Measurements from ENCODE around the gene ARSI. TPM values are rescaled to one million over a fixed set of nuclear protein-coding genes. Genes with fewer than 3 reads are reported as not detected.

The ARSI gene
- total RNA-seq, 1 donor from 2014 or later, result 4.6 TPM

DNA sequence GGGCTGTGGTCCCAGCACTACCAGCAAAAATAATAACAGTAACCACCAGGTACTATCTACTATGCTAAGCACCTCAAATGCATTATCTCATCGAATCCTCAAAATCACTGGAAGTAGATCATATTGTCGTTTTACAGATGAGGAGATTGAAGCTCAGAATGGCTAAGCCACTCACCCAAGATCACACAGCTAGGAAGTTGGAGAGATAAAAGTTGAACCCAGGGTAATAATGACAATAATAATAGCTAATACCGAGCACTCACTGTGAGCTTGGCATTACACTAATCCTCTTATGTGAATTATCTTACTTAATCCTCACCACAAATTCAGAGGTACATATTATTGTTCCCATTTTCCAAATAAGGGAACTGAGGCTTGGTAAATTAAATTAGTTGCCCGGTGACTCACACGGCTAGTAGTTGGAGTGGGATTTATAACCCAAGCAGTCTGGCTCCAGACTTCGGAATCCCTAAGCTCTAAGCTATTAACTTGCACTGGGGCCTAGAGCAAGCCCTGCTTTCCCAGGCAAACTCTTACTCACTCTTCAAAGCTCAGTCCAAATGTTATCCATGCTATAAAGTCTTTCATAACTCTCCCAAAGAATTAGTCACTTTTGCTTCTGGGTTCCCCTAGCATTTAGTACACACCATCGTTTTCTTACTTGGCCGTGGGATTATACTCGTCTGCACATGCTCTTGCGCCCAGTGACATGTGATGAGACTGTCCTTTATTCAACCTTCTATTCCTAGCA is 3.8 kb downstream of the ARSI start:
- H3K9me3 Mint-ChIP-seq, result no peaks in the 10 kb centered on the region
- no peak overlapping the region for H3K4me3 Mint-ChIP-seq
- H3K36me3 Mint-ChIP-seq, result no peaks in the 10 kb centered on the region
- peaks cover 25% of the 10 kb centered on the region for H3K27me3 Mint-ChIP-seq
- no peak overlapping the region for H3K27ac Mint-ChIP-seq
- TF ChIP-seq, protein P1, sequence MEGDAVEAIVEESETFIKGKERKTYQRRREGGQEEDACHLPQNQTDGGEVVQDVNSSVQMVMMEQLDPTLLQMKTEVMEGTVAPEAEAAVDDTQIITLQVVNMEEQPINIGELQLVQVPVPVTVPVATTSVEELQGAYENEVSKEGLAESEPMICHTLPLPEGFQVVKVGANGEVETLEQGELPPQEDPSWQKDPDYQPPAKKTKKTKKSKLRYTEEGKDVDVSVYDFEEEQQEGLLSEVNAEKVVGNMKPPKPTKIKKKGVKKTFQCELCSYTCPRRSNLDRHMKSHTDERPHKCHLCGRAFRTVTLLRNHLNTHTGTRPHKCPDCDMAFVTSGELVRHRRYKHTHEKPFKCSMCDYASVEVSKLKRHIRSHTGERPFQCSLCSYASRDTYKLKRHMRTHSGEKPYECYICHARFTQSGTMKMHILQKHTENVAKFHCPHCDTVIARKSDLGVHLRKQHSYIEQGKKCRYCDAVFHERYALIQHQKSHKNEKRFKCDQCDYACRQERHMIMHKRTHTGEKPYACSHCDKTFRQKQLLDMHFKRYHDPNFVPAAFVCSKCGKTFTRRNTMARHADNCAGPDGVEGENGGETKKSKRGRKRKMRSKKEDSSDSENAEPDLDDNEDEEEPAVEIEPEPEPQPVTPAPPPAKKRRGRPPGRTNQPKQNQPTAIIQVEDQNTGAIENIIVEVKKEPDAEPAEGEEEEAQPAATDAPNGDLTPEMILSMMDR (conservative IDR thresholded peaks at IDR 0.05), result no peak
- peaks cover 34% of the 10 kb centered on the region for H3K4me1 Mint-ChIP-seq (ENCODE audit: unreplicated experiment)
- DNase-seq (ENCODE audit: extremely low spot score, unreplicated experiment), result no peak

DNA sequence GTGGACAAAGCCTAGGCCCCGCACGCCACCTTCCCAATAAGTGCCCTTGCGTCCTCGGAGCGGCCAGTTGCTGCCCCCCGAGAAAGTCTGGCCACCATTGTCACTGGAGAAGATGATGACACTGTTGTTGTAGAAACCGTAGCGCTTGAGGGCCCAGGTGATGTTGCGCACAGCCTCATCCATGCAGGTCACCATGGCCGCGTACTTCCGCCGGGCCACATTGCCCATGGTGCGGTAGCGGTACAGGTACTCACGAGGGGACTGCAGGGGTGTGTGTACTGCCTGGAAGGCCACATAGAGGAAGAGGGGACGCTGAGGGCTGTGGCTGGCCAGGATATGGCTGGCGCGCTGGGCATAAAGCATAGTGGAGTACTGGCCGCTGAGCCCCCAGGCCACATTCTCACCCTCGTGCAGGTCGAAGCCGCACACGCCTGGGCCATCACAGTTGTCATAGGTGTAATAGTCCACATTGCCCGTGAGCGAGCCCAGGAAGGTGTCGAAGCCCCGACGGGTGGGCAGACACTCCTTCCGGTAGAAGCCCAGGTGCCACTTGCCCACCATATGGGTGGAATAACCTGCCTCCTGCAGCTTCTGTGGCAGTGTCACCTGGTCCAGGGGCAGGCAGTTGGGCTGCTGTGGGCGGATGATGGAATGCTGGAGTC is 4.6 kb downstream of the ARSI start:
- Mint-ChIP-seq H3K4me3 (no peak overlapping the region), H3K36me3 (no peaks in the 10 kb centered on the region), H3K27ac (no peak overlapping the region), H3K9me3 (no peaks in the 10 kb centered on the region), H3K4me1 (ENCODE audit: unreplicated experiment) (peaks cover 34% of the 10 kb centered on the region), H3K27me3 (peaks cover 19% of the 10 kb centered on the region)
- TF ChIP-seq, protein P1 (conservative IDR thresholded peaks at IDR 0.05), result no peak
- DNase-seq (ENCODE audit: extremely low spot score, unreplicated experiment), result no peak

DNA sequence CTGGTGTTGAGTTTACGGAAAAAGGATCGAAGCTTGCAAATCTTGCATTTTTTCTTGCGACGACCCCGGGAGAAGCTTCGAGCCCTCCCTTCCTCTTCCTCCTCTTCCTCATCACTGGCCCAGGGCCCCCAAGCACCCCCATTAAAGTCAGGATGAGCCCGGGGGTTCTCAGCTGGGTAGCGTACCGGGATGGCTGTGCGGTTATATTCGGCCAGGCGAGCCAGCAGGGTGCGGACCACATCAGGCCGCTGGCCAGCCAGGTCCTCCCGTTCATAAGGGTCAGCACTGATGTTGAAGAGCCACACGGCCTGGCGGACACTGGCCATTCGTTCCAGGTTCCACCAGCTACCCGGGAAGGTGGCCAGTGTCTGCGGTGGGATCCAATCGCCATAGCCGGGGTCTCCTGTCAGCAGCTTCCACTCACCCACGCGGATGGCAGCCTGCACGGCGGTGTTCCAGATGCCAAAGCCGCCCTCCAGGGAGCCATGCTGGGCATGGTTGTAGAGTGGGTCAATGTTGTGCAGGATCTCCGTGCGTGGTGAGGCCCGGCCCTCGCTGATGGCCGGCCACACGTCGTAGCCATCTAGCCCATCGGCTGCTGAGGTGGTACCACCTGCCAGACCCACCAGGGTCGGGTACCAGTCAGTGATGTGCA is 5.3 kb downstream of the ARSI start:
- Mint-ChIP-seq H3K27ac (no peak overlapping the region), H3K4me1 (ENCODE audit: unreplicated experiment) (peaks cover 37% of the 10 kb centered on the region), H3K4me3 (no peak overlapping the region), H3K27me3 (peaks cover 21% of the 10 kb centered on the region), H3K36me3 (no peaks in the 10 kb centered on the region), H3K9me3 (no peaks in the 10 kb centered on the region)
- no peak for DNase-seq (ENCODE audit: extremely low spot score, unreplicated experiment)
- TF ChIP-seq, protein P1 (conservative IDR thresholded peaks at IDR 0.05), result no peak

DNA sequence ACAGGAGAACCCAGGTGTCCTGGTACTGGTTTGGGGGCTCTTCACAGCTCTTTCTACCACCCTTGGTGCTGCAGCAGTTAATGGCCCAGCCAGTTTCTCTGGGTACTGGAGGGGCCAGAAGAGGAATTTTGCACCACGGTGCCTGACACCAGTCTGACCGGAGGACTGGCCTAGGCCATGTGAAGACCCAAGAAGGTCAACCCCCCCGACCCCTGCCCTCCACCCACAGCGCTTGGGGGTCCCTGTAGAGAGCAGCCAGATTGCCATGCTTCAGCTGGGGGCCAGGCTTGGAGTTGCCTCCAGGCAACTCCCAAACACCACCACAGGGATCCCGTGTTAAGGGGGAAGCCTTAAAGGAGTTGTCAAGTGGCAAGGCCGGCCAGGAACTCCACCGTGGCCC is 6.2 kb downstream of the ARSI start:
- no peak for DNase-seq (ENCODE audit: extremely low spot score, unreplicated experiment)
- TF ChIP-seq, protein P1 (conservative IDR thresholded peaks at IDR 0.05), result no peak
- no peaks in the 10 kb centered on the region for H3K9me3 Mint-ChIP-seq
- H3K4me3 Mint-ChIP-seq, result no peak overlapping the region
- H3K4me1 Mint-ChIP-seq (ENCODE audit: unreplicated experiment), result peaks cover 34% of the 10 kb centered on the region
- no peak overlapping the region for H3K27ac Mint-ChIP-seq
- H3K36me3 Mint-ChIP-seq, result no peaks in the 10 kb centered on the region
- H3K27me3 Mint-ChIP-seq, result peaks cover 19% of the 10 kb centered on the region

DNA sequence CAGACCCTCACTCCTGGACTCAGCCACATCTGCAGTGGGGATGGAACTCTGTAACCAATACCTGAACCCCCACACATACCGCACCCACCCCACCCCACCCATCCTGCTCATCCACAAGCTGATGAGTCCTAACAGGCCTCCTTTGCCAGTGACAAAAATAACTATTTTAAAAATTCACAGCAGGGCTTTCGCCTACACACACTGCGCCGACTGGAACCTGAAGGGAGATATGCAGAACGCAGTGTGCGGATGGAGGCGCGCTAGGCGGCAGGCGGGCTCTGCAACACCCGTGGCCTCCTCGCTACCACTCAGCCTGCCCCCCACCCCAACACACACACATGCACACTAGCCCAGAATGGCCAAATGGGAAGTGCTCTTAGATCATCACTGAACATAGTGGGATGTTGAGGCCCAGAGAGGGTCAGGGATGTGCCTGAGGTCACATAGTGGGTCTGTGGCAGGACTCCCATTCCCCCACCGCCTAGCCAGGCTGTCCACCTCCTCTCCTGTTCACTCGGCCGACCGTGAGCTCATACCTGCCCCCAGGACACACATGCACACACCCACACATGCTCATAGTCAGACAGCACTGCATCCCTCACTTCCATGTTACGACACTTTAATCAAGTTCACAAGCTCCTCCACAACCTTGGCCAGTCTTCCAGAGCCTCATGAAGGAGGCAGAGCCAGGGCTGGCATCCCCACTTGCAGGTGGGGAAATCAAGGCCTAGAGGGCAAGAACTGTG is 6.8 kb downstream of the ARSI start:
- Mint-ChIP-seq H3K9me3 (no peaks in the 10 kb centered on the region), H3K4me1 (ENCODE audit: unreplicated experiment) (peaks cover 28% of the 10 kb centered on the region), H3K4me3 (no peak overlapping the region), H3K27me3 (peaks cover 13% of the 10 kb centered on the region), H3K36me3 (no peaks in the 10 kb centered on the region), H3K27ac (no peak overlapping the region)
- DNase-seq (ENCODE audit: extremely low spot score, unreplicated experiment), result no peak
- TF ChIP-seq, protein P1 (conservative IDR thresholded peaks at IDR 0.05), result no peak
